ENCODE results near the gene PKDCC.
"Not testable (repeated sequence)": the region's sequence is repeated elsewhere in the genome, so short reads cannot be mapped to it uniquely, and the experiment has no call there.

PKDCC gene

DNA sequence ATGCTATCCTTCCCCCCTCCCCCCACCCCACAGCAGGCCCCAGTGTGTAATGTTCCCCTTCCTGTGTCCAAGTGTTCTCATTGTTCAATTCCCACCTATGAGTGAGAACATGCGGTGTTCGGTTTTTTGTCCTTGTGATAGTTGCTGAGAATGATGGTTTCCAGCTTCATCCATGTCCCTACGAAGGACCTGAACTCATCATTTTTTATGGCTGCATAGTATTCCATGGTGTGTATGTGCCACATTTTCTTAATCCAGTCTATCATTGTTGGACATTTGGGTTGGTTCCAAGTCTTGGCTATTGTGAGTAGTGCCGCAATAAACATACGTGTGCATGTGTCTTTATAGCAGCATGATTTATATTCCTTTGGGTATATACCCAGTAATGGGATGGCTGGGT is 17.9 kb downstream of the PKDCC start:
- DNase-seq (ENCODE audit: low read depth in 2 of 2) = not testable (repeated sequence)

- DNase-seq (ENCODE audit: low read depth in 2 of 2) = not testable (repeated sequence)
Measured at GRCh38 chr2:42067001-42067400, 19.2 kb downstream of the PKDCC start.

- DNase-seq (ENCODE audit: low read depth in 2 of 2) = no peak
Measured at GRCh38 chr2:42067521-42067920, 19.7 kb downstream of the PKDCC start.

DNA sequence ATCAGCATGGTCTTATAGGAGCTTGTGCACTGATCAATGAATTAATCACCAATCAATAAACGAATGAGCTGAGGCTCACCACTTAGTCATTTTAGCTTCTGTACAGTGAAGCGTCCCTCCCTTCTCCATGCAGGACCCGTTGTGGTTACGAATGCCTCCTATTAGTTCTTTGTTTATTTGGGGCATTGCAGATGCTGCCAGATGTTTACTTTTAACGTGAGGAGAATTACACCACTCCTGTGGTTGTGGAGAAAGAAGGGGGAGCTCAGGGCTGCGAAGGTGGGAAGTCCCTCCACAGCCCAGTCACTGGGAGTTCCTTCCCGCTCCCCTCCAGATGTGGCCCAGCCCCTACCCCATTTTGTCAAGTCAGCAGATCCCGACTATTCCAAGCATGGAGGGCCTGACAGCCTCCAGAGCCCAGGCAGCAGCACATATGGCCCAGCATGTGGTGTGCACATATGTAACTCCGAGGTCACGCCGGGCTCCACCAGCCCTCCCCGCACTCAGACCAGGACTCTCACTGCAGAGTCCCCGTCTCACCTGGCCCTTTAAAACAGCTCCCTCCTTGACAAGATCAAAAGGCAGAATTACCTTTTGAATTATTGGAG is 20.9 kb downstream of the PKDCC start:
- no peak for DNase-seq (ENCODE audit: low read depth in 2 of 2)

DNA sequence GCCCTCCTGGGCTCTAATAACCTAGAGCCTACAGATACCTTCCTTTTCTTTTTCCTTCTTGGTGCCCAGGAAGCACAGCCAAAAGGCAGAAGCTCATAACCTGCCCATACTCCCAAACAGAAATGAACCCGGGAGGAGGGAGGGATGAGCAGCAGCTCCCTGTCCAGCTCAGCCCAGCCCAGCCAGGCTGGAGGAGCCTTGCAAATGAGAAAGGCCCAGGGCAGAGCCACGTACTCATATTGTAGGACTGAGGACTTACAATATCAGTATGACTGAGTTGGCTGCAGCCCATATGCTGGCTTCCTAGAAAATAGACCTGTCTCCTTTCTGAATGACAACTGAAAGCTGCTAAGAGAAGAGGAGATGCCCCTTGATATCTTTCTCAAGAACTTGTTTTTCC is 21.7 kb downstream of the PKDCC start:
- no peak for DNase-seq (ENCODE audit: low read depth in 2 of 2)

DNA sequence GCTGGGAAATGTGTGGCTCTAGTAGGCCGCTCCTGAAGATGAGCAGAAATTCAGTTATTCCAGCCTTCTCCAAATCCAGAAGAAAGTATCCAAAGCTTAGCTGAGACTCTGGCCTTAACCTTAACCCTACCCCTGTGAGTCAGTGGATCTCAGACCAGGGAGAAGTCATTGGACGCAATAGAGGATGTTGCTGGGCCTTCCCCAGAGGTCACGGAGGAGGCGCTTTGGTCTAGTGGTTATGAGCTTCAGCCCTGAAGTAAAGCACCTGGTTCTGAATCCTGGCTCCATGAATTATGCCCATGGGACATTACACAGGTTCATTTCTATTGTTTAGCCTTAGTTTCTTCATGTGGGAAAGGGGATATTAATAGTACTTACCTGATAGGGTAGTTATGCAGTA is 24.0 kb downstream of the PKDCC start:
- DNase-seq (ENCODE audit: low read depth in 2 of 2) = no peak

DNA sequence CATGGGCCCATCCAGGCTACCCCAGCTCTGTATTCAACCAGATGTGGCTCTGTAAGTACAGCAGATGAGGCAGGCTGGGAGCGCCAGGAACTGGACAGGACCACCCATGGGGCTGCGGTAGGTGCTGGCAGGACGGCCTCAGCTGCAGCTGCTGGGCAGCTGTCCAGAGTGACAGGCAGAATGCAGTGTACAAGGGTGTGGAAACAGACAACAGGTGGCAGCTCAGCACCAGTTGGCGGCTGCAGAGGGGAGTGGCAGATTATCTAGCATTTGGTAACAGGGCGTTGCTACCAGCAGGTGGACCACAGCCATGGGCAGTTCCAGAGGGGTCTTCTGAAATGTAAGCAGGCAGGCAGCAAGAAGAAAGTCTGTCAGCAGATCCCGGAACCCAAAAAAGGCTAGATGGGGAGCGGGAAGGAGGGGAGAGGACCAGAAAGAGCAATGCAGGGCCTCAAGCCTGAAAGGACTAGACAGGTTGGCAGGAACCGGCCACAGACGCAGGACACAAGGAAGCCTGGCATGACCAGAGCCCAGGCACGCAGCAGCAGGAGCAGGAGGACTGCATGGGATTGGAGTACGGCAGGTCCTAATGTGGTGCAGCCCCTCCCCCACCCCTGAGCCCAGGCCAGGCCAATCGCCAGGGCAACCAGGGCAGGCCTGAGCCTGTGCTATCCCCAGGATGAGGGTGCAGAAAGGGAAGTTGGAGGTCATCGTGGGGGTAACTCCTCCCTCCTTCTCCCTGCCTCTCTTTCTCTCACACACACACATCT is 24.7 kb downstream of the PKDCC start:
- DNase-seq (ENCODE audit: low read depth in 2 of 2) = no peak

GRCh38 chr2:42073739-42074503 is 26.1 kb downstream of the PKDCC start:
- no peak for DNase-seq (ENCODE audit: low read depth in 2 of 2)

DNA sequence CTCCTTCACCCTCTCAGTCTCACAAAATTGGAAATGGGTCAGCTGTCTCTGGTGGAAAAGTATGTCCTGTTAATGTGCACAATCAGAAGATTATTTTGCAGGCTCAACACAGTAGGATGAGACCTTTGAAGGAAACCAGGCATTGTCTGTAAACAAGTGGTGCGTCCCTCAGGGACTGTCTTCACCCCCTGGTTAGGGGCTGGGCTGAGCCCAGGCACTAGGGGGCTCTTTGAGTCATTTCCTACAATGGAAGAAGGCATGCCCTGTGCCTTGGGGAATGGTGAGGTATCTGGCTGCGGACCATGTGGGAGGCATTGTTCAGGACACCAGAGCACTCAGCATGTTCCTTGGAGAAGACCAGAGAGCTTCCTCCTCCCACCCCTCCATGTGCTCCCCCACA is 26.8 kb downstream of the PKDCC start:
- no peak for DNase-seq (ENCODE audit: low read depth in 2 of 2)

GRCh38 chr2:42076357-42077225 is 28.8 kb downstream of the PKDCC start:
- no peak for DNase-seq (ENCODE audit: low read depth in 2 of 2)

GRCh38 chr2:42077343-42077742 is 29.5 kb downstream of the PKDCC start:
- DNase-seq (ENCODE audit: low read depth in 2 of 2) = no peak

- DNase-seq (ENCODE audit: low read depth in 2 of 2) = no peak
Measured at GRCh38 chr2:42079737-42080287, 32.0 kb downstream of the PKDCC start.

DNA sequence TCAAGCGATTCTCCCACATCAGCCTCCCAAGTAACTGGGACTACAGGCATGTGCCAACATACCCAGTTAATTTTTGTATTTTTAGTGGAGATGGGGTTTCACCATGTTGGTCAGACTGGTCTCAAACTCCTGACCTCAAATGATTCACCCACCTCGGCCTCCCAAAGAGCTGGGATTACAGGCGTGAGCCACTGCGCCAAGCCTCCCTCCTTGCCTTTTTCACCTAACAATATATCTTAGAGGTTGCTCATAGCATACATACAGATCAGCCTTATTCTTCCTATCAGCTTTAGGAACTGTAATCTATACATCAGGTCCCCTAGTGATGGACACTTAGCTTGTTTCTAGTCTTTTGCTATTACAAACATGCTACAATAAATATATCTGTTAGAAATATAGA is 33.3 kb downstream of the PKDCC start:
- not testable (repeated sequence) for DNase-seq (ENCODE audit: low read depth in 2 of 2)

DNA sequence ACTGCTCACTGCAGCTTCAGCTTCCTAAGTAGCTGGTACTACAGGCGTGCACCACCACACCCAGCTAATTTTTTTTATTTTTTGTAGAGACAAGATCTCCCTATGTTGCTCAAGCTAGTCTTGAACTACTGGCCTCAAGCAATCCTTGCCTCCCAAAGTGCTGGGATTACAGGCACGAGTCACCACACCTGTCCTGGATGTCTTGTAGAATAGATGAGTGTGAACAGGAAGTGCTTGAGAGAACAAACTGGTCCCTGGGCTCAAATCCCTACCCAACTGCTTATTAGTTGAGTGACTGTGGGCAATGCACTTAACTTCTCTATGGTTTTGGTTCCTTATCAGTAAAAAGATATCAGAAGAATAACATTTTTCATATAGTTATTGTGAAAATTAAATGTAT is 34.2 kb downstream of the PKDCC start:
- no peak for DNase-seq (ENCODE audit: low read depth in 2 of 2)

DNA sequence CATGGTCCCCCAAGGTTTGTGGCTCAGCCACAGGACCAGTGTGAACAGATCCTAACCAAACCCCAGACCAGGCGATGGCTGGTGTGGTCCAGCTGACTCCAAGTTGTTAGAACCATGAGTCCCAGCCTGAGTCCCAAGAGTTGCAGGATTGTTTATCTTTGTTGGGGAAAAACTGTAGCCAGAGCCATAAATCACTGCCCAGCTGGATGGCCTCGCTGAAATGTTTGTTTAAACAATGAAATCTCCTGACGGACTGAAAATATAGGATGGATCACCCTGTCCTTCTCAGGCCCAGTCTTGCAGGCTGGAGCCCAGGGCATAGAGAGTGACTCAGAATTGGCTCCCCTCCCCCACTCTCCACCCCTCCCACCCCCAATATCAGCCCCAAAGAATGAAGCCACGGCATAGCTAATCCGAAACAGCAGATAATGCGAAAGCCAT is 36.4 kb downstream of the PKDCC start:
- DNase-seq (ENCODE audit: low read depth in 2 of 2) = no peak

GRCh38 chr2:42085070-42085469 is 37.2 kb downstream of the PKDCC start:
- DNase-seq (ENCODE audit: low read depth in 2 of 2) = not testable (repeated sequence)

DNA sequence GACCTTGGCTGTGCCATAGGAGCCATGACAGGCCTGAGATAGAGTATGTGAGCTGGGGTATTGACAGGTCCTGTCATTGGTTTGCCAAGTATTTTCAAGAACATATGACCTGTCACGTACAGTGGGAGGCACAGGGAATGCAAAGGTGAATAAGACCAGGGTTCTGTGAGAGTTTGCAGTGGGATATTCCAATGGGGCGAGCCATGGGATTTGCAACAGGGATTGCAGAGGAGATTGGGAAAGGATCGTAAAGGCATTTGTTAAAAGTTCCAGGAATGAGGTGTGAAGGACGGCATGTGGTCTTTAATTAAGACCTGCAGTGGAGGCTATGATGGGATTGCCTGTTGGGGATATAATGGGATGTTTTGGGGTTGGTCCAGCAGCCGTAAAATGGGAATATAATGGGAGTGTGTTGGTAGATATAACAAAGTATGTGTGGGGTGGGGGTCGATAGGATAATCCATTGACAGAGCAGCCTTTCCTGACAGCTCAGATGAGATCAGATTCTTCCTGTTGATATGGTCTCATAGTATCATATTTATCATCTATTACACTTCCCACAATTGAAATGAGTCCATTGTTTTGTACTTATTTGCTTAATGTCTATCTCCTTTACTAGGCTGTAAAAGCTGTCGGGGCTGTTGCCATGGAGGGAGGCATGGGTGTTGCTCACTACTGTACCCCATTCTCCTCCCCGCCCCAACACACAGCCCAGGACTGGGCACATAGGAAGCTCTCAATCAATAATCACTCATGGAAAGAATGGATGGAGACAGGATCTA is 38.1 kb downstream of the PKDCC start:
- DNase-seq (ENCODE audit: low read depth in 2 of 2) = no peak

DNA sequence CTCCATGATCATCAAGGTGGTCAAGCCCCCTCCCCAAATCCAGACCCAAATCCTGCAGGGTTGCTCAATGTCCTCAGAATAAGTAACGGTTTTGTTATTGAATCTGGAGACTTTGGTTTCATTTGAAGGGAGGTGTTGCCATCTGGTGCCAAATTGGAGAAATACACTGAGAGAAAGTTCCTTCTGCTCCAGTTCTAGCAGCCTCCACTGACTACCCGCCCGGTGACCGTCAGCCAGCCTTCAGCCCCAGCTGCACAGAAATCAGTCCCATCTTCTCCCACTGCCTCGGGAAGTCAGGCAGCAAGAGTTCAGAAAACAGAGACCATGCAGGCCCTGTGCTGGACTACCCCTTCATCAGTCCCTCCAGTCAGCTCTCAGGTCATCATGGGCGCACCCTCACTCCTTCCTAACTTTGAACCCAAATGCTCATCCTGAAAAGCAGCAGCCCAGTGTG is 38.7 kb downstream of the PKDCC start:
- DNase-seq (ENCODE audit: low read depth in 2 of 2) = no peak

- no peak for DNase-seq (ENCODE audit: low read depth in 2 of 2)
Measured at GRCh38 chr2:42087137-42087856, 39.5 kb downstream of the PKDCC start.

DNA sequence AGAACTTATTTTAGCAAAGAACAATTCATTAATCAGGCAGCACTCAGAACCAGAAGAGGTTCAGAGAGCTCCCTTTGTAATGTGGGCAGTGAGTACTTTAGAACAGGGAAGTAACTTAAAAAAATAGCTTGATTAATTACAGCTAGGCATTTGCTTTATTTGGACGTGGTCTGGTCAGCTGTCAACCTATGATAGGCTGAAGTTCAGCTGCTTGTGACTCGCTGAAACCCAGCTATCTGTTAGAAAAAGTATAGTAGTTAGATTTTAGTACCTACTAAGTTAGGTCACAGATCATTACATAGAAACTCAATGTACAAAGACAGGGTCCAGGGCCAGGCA is 40.0 kb downstream of the PKDCC start:
- no peak for DNase-seq (ENCODE audit: low read depth in 2 of 2)

All from stimulated activated CD4-positive, alpha-beta T cell treated with anti-CD3 and anti-CD28 coated beads, Interleukin-1b, Interleukin-23, amount 100 ng/mL, for 1 hour (primary cell).